GM23248 (cell line): ENCODE results near the gene ZNF8.

Source experiments
- EZH2 ChIP-seq: fragments of 200-600 bp; sonication (generic); IDR thresholded peaks from 2 replicates; pipeline ENCODE4 v1.6.1; 2018; ENCODE audit warnings: antibody characterized with exemption, mild to moderate bottlenecking; ENCODE audit not compliant: insufficient read depth, poor library complexity, severe bottlenecking
- EZH2phosphoT487 ChIP-seq: fragments of 200-600 bp; sonication (generic); IDR thresholded peaks from 2 replicates; pipeline ENCODE4 v1.6.1; 2018; ENCODE audit warnings: antibody characterized with exemption, moderate library complexity, mild to moderate bottlenecking, low read depth; ENCODE audit not compliant: insufficient read depth

GRCh38 chr19:58291943-58292342, 13.2 kb downstream of the ZNF8 start:
- TF ChIP-seq EZH2phosphoT487 (no peak), EZH2 (no peak)
